Measurements from ENCODE around the gene IL17RD.

DNA sequence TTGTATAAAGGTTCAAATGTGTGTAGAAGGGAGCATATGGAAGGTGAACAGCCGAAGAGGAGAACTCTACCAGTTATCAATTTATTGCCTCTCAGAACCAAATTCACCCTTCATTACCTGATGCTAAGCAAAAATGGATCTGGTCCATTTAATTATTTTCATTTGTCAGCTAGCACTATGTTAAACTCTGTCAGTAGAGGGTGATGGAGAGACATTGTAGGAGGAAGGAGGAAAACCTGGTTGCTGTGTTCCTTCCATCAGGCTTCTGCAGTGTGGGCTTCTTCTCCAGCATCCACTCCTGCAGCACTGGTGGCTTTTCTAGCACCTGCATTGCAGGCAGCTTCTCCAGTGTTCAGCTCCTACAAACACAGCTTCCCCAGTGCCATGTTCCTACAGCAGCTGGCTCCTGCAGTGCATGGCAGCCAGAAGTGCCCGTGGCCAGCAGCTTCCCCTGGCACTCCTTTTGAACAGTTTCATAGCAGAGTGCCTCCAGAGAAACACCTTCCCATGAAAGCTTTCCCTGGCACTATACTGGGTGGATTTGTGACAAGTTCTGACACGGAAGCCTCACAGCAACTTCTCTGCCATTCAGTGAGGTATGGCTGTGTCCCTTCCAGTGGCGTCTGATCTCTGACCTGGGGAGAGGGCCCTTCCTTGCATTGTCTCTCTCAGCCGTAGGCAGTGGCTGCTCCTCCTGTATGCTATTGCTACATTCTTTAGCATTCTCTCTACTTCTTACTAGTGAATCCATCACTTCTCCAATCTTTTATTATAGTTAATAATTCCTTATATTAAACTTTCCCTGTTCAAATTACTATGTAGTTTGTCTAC, 14.6 kb upstream of the IL17RD start:
- no peak for TF ChIP-seq POLR2A (IDR thresholded peaks at IDR 0.05; ENCODE audit: low read length)
- no peak for TF ChIP-seq GATA1 (IDR thresholded peaks at IDR 0.05; ENCODE audit: low read depth, low read length)

Measured in erythroblast (primary cell).